WTC11 (cell line): ENCODE results near the gene ANO10. TPM values are rescaled to one million over a fixed set of nuclear protein-coding genes. Genes with fewer than 3 reads are reported as not detected.

Experiments
- ATAC-seq: fragments of 200-7000 bp; cut with Tn5 transposase; 2 replicates; pipeline ENCODE4 v1.10.0; 2021; ENCODE audit warnings: mild to moderate bottlenecking, moderate library complexity
- CTCF ChIA-PET: fragments of 300-600 bp; sonication (Branson Sonifier 250); formaldehyde crosslinking; loops from one replicate; lab custom pipeline; 2021; ENCODE audit warnings: antibody characterized with exemption; lab: Charles Lee
- POLR2A ChIA-PET: fragments of 350-600 bp; sonication (Branson Sonifier 250); formaldehyde crosslinking; loops from one replicate; lab custom pipeline; 2021; ENCODE audit warnings: antibody characterized with exemption; lab: Charles Lee
- DNase-seq: peaks from one replicate; pipeline ENCODE4 v3.0.0; 2021; ENCODE audit warnings: low spot score
- H3K27ac Mint-ChIP-seq: 2 replicates; pipeline ENCODE4 v1.8.0; 2021; ENCODE audit warnings: mixed read lengths
- H3K27me3 Mint-ChIP-seq: 2 replicates; pipeline ENCODE4 v1.8.0; 2021; ENCODE audit warnings: low read depth, mild to moderate bottlenecking, moderate library complexity, mixed read lengths
- H3K36me3 Mint-ChIP-seq: 2 replicates; pipeline ENCODE4 v1.8.0; 2021; ENCODE audit warnings: mixed read lengths
- H3K4me1 Mint-ChIP-seq: 2 replicates; pipeline ENCODE4 v1.8.0; 2022; ENCODE audit warnings: mixed read lengths
- H3K4me3 Mint-ChIP-seq: 2 replicates; pipeline ENCODE4 v1.8.0; 2021; ENCODE audit warnings: mild to moderate bottlenecking, moderate library complexity, mixed read lengths
- H3K9me3 Mint-ChIP-seq: 2 replicates; pipeline ENCODE4 v1.8.0; 2021; ENCODE audit warnings: mixed read lengths
- CREM ChIP-seq: sonication (generic); formaldehyde crosslinking; IDR thresholded peaks from 2 replicates; pipeline ENCODE4 v1.8.1; 2022; ENCODE audit warnings: mild to moderate bottlenecking, missing genetic modification reagents, moderate library complexity
- ETV6 ChIP-seq: sonication (generic); formaldehyde crosslinking; IDR thresholded peaks from 2 replicates; pipeline ENCODE4 v1.8.1; 2022; ENCODE audit warnings: mild to moderate bottlenecking, missing genetic modification reagents
- GRHL2 ChIP-seq: fragments of 250-450 bp; sonication (Bioruptor Pico); IDR thresholded peaks from 2 replicates; pipeline ENCODE4 v1.8.0; 2022; ENCODE audit warnings: mild to moderate bottlenecking, moderate library complexity; ENCODE audit not compliant: insufficient replicate concordance, severe bottlenecking
- JAZF1 ChIP-seq: fragments of 250-450 bp; sonication (Bioruptor Pico); IDR thresholded peaks from 2 replicates; pipeline ENCODE4 v1.9.0; 2021; ENCODE audit warnings: moderate library complexity, mild to moderate bottlenecking, inconsistent platforms
- NFYB ChIP-seq: sonication (generic); formaldehyde crosslinking; conservative IDR thresholded peaks from 2 replicates; pipeline ENCODE4 v1.8.0; 2022; ENCODE audit warnings: low read depth, missing genetic modification reagents
- NR1H2 ChIP-seq: sonication (generic); formaldehyde crosslinking; IDR thresholded peaks from 2 replicates; pipeline ENCODE4 v1.9.0; 2021; ENCODE audit warnings: mild to moderate bottlenecking, moderate library complexity, missing genetic modification reagents
- NR2C2 ChIP-seq: sonication (generic); formaldehyde crosslinking; IDR thresholded peaks from 2 replicates; pipeline ENCODE4 v1.8.0; 2022; ENCODE audit warnings: mild to moderate bottlenecking, missing genetic modification reagents
- RORB ChIP-seq: fragments of 250-450 bp; sonication (Bioruptor Pico); IDR thresholded peaks from 2 replicates; pipeline ENCODE4 v1.9.0; 2021; ENCODE audit warnings: mild to moderate bottlenecking
- SMAD3 ChIP-seq: sonication (generic); formaldehyde crosslinking; IDR thresholded peaks from 2 replicates; pipeline ENCODE4 v1.8.0; 2022; ENCODE audit warnings: missing genetic modification reagents, mild to moderate bottlenecking, borderline replicate concordance
- SP1 ChIP-seq: sonication (generic); formaldehyde crosslinking; conservative IDR thresholded peaks from 2 replicates; pipeline ENCODE4 v1.8.1; 2022; ENCODE audit warnings: missing genetic modification reagents
- ZBTB43 ChIP-seq: sonication (generic); formaldehyde crosslinking; IDR thresholded peaks from 2 replicates; pipeline ENCODE4 v1.8.1; 2023; ENCODE audit warnings: mild to moderate bottlenecking, missing genetic modification reagents
- ZNF138 ChIP-seq: sonication (generic); formaldehyde crosslinking; conservative IDR thresholded peaks from 2 replicates; pipeline ENCODE4 v1.8.1; 2022; ENCODE audit warnings: mild to moderate bottlenecking, moderate library complexity, missing genetic modification reagents
- ZNF317 ChIP-seq: sonication (generic); formaldehyde crosslinking; IDR thresholded peaks from 2 replicates; pipeline ENCODE4 v1.8.1; 2023; ENCODE audit warnings: low read depth, mild to moderate bottlenecking, moderate library complexity, missing genetic modification reagents, borderline replicate concordance
- ZNF396 ChIP-seq: fragments of 250-450 bp; sonication (Bioruptor Pico); IDR thresholded peaks from 2 replicates; pipeline ENCODE4 v1.8.0; 2021; ENCODE audit warnings: mild to moderate bottlenecking, moderate library complexity, borderline replicate concordance
- ZNF425 ChIP-seq: fragments of 250-450 bp; sonication (Bioruptor Pico); conservative IDR thresholded peaks from 2 replicates; pipeline ENCODE4 v1.9.0; 2021; ENCODE audit warnings: mild to moderate bottlenecking
- total RNA-seq: library from RNA; stranded (reverse); gene quantifications from 3 replicates; pipeline ENCODE4 v1.2.3, GENCODE V29; 2021
- TF ChIP-seq, protein P1 (sequence below): sonication (generic); formaldehyde crosslinking; IDR thresholded peaks from 2 replicates; pipeline ENCODE4 v1.8.0; 2022; ENCODE audit warnings: mild to moderate bottlenecking, missing genetic modification reagents
- TF ChIP-seq, protein P2 (sequence below): sonication (generic); formaldehyde crosslinking; IDR thresholded peaks from 2 replicates; pipeline ENCODE4 v1.8.1; 2022; ENCODE audit warnings: mild to moderate bottlenecking, moderate library complexity, missing genetic modification reagents
- TF ChIP-seq, protein P3 (sequence below): sonication (generic); formaldehyde crosslinking; IDR thresholded peaks from 2 replicates; pipeline ENCODE4 v1.8.0; 2023; ENCODE audit warnings: mild to moderate bottlenecking, missing genetic modification reagents
- TF ChIP-seq, protein P4 (sequence below): sonication (generic); formaldehyde crosslinking; IDR thresholded peaks from 2 replicates; pipeline ENCODE4 v1.8.0; 2022; ENCODE audit warnings: mild to moderate bottlenecking, missing genetic modification reagents
- TF ChIP-seq, protein P5 (sequence below): sonication (generic); formaldehyde crosslinking; IDR thresholded peaks from 2 replicates; pipeline ENCODE4 v1.8.1; 2023; ENCODE audit warnings: mild to moderate bottlenecking, missing genetic modification reagents, moderate library complexity
- TF ChIP-seq, protein P6 (sequence below): sonication (generic); formaldehyde crosslinking; IDR thresholded peaks from 2 replicates; pipeline ENCODE4 v1.8.1; 2022; ENCODE audit warnings: low read depth, missing genetic modification reagents, borderline replicate concordance
- TF ChIP-seq, protein P7 (sequence below): fragments of 250-450 bp; sonication (Bioruptor Pico); IDR thresholded peaks from 2 replicates; pipeline ENCODE4 v1.9.0; 2021; ENCODE audit warnings: moderate library complexity, mild to moderate bottlenecking, inconsistent platforms, borderline replicate concordance

ANO10 gene
- total RNA-seq, 1 experiment from 2014 or later, result 35.1 TPM

GRCh38 chr3:43497905-43498365 lies 123.9 kb downstream of the ANO10 start:
- TF ChIP-seq JAZF1, result no peak
- no peak for TF ChIP-seq NFYB (CRISPR knock-in tag)
- TF ChIP-seq, protein P1, sequence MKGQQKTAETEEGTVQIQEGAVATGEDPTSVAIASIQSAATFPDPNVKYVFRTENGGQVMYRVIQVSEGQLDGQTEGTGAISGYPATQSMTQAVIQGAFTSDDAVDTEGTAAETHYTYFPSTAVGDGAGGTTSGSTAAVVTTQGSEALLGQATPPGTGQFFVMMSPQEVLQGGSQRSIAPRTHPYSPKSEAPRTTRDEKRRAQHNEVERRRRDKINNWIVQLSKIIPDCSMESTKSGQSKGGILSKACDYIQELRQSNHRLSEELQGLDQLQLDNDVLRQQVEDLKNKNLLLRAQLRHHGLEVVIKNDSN, result no peak
- TF ChIP-seq, protein P2, sequence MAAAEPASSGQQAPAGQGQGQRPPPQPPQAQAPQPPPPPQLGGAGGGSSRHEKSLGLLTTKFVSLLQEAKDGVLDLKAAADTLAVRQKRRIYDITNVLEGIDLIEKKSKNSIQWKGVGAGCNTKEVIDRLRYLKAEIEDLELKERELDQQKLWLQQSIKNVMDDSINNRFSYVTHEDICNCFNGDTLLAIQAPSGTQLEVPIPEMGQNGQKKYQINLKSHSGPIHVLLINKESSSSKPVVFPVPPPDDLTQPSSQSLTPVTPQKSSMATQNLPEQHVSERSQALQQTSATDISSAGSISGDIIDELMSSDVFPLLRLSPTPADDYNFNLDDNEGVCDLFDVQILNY (CRISPR knock-in tag), result no peak
- TF ChIP-seq CREM (CRISPR knock-in tag), result no peak
- TF ChIP-seq, protein P3, sequence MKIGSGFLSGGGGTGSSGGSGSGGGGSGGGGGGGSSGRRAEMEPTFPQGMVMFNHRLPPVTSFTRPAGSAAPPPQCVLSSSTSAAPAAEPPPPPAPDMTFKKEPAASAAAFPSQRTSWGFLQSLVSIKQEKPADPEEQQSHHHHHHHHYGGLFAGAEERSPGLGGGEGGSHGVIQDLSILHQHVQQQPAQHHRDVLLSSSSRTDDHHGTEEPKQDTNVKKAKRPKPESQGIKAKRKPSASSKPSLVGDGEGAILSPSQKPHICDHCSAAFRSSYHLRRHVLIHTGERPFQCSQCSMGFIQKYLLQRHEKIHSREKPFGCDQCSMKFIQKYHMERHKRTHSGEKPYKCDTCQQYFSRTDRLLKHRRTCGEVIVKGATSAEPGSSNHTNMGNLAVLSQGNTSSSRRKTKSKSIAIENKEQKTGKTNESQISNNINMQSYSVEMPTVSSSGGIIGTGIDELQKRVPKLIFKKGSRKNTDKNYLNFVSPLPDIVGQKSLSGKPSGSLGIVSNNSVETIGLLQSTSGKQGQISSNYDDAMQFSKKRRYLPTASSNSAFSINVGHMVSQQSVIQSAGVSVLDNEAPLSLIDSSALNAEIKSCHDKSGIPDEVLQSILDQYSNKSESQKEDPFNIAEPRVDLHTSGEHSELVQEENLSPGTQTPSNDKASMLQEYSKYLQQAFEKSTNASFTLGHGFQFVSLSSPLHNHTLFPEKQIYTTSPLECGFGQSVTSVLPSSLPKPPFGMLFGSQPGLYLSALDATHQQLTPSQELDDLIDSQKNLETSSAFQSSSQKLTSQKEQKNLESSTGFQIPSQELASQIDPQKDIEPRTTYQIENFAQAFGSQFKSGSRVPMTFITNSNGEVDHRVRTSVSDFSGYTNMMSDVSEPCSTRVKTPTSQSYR (CRISPR knock-in tag), result no peak
- TF ChIP-seq NR1H2 (CRISPR knock-in tag), result no peak
- no peak for TF ChIP-seq GRHL2 (CRISPR knock-in tag)
- no peak for TF ChIP-seq ZNF138
- TF ChIP-seq, protein P4, sequence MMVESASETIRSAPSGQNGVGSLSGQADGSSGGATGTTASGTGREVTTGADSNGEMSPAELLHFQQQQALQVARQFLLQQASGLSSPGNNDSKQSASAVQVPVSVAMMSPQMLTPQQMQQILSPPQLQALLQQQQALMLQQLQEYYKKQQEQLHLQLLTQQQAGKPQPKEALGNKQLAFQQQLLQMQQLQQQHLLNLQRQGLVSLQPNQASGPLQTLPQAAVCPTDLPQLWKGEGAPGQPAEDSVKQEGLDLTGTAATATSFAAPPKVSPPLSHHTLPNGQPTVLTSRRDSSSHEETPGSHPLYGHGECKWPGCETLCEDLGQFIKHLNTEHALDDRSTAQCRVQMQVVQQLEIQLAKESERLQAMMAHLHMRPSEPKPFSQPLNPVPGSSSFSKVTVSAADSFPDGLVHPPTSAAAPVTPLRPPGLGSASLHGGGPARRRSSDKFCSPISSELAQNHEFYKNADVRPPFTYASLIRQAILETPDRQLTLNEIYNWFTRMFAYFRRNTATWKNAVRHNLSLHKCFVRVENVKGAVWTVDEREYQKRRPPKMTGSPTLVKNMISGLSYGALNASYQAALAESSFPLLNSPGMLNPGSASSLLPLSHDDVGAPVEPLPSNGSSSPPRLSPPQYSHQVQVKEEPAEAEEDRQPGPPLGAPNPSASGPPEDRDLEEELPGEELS, result no peak
- TF ChIP-seq, protein P5, sequence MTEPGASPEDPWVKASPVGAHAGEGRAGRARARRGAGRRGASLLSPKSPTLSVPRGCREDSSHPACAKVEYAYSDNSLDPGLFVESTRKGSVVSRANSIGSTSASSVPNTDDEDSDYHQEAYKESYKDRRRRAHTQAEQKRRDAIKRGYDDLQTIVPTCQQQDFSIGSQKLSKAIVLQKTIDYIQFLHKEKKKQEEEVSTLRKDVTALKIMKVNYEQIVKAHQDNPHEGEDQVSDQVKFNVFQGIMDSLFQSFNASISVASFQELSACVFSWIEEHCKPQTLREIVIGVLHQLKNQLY (CRISPR knock-in tag), result no peak
- TF ChIP-seq RORB (CRISPR knock-in tag), result no peak
- no peak overlapping the region for H3K4me3 Mint-ChIP-seq
- no peaks in the 10 kb centered on the region for H3K27me3 Mint-ChIP-seq

GRCh38 chr3:43497422-43497821 lies 124.4 kb downstream of the ANO10 start:
- ChIA-PET POLR2A (no interaction called here), CTCF (interaction anchor here (0.9 kb wide), 1 partner anchor 358 kb away, joined by 3 read pairs; no protein-coding TSS in a partner anchor)
- H3K4me3 Mint-ChIP-seq, result no peak overlapping the region
- ATAC-seq, result peak; percentile 73
- H3K36me3 Mint-ChIP-seq, result peaks cover 3% of the 10 kb centered on the region; the same call in 1 of the 2 replicates
- peaks cover 24% of the 10 kb centered on the region for H3K4me1 Mint-ChIP-seq
- H3K27me3 Mint-ChIP-seq, result no peaks in the 10 kb centered on the region
- H3K9me3 Mint-ChIP-seq, result no peaks in the 10 kb centered on the region
- no peak for DNase-seq
- H3K27ac Mint-ChIP-seq, result no peak overlapping the region
- TF ChIP-seq ZNF425 (CRISPR knock-in tag) (no peak), JAZF1 (no peak), RORB (CRISPR knock-in tag) (no peak), SMAD3 (no peak), ETV6 (CRISPR knock-in tag) (no peak), ZBTB43 (CRISPR knock-in tag) (no peak), NR2C2 (CRISPR knock-in tag) (no peak), ZNF317 (no peak), ZNF138 (no peak), SP1 (CRISPR knock-in tag) (no peak), ZNF396 (CRISPR knock-in tag) (no peak)
- TF ChIP-seq, protein P6, sequence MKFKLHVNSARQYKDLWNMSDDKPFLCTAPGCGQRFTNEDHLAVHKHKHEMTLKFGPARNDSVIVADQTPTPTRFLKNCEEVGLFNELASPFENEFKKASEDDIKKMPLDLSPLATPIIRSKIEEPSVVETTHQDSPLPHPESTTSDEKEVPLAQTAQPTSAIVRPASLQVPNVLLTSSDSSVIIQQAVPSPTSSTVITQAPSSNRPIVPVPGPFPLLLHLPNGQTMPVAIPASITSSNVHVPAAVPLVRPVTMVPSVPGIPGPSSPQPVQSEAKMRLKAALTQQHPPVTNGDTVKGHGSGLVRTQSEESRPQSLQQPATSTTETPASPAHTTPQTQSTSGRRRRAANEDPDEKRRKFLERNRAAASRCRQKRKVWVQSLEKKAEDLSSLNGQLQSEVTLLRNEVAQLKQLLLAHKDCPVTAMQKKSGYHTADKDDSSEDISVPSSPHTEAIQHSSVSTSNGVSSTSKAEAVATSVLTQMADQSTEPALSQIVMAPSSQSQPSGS (CRISPR knock-in tag), result no peak
- TF ChIP-seq, protein P7, sequence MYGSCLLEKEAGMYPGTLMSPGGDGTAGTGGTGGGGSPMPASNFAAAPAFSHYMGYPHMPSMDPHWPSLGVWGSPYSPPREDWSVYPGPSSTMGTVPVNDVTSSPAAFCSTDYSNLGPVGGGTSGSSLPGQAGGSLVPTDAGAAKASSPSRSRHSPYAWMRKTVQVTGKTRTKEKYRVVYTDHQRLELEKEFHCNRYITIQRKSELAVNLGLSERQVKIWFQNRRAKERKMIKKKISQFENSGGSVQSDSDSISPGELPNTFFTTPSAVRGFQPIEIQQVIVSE (CRISPR knock-in tag), result no peak

More at GRCh38 chr3:43497905-43498365, 123.9 kb downstream of the ANO10 start:
- ChIA-PET POLR2A (no interaction called here), CTCF (interaction anchor here (0.9 kb wide), 1 partner anchor 358 kb away, joined by 3 read pairs; no protein-coding TSS in a partner anchor)
- Mint-ChIP-seq H3K27ac (no peak overlapping the region), H3K9me3 (no peaks in the 10 kb centered on the region), H3K4me1 (peaks cover 24% of the 10 kb centered on the region), H3K36me3 (peaks cover 1% of the 10 kb centered on the region; the same call in 1 of the 2 replicates)
- DNase-seq (no peak), ATAC-seq (no peak)
